ENCODE results near the gene CFAP70.
"Not testable (repeated sequence)": the region's sequence is repeated elsewhere in the genome, so short reads cannot be mapped to it uniquely, and the experiment has no call there.

CFAP70 gene

GRCh38 chr10:73404690-73405089, 46.0 kb upstream of the CFAP70 start:
- TF ChIP-seq CTCF (IDR thresholded peaks at IDR 0.05; ENCODE audit: insufficient read depth, low read length, missing control alignments): no peak
- H3K4me3 ChIP-seq (ENCODE audit: low read depth, low read length): no peak overlapping the region
- POLR2A ChIA-PET: no interaction called here
- CTCF ChIA-PET: interaction anchor here (0.6 kb wide), 1 partner anchor 1171 kb away, joined by 3 read pairs; no protein-coding TSS in a partner anchor
- DNase-seq (ENCODE audit: low read depth, low spot score): no peak

GRCh38 chr10:73401636-73402035, 43.0 kb upstream of the CFAP70 start:
- TF ChIP-seq CTCF (IDR thresholded peaks at IDR 0.05; ENCODE audit: insufficient read depth, low read length, missing control alignments): no peak
- H3K4me3 ChIP-seq (ENCODE audit: low read depth, low read length): no peak overlapping the region
- CTCF ChIA-PET: interaction anchor here (0.8 kb wide), 2 partner anchors 10 kb away, joined by 3 to 4 read pairs; no protein-coding TSS in a partner anchor
- POLR2A ChIA-PET: no interaction called here
- no peak for DNase-seq (ENCODE audit: low read depth, low spot score)

GRCh38 chr10:73399063-73399462, 40.4 kb upstream of the CFAP70 start:
- no peak for DNase-seq (ENCODE audit: low read depth, low spot score)
- H3K4me3 ChIP-seq (ENCODE audit: low read depth, low read length): no peak overlapping the region
- no peak for TF ChIP-seq CTCF (IDR thresholded peaks at IDR 0.05; ENCODE audit: insufficient read depth, low read length, missing control alignments)
- POLR2A ChIA-PET: no interaction called here
- CTCF ChIA-PET: no interaction called here

- CTCF ChIA-PET: interaction anchor here (0.9 kb wide), 1 partner anchor 14 kb away, joined by 5 read pairs; no protein-coding TSS in a partner anchor
- no peak overlapping the region for H3K4me3 ChIP-seq (ENCODE audit: low read depth, low read length)
- POLR2A ChIA-PET: no interaction called here
- no peak for DNase-seq (ENCODE audit: low read depth, low spot score)
- no peak for TF ChIP-seq CTCF (IDR thresholded peaks at IDR 0.05; ENCODE audit: insufficient read depth, low read length, missing control alignments)
These were observed 39.4 kb upstream of the CFAP70 start for GRCh38 chr10:73398024-73398423.

GRCh38 chr10:73394325-73394724, 35.7 kb upstream of the CFAP70 start:
- H3K4me3 ChIP-seq (ENCODE audit: low read depth, low read length); CTCF ChIA-PET; POLR2A ChIA-PET; DNase-seq (ENCODE audit: low read depth, low spot score): not testable (repeated sequence)

- DNase-seq (ENCODE audit: low read depth, low spot score): no peak
- TF ChIP-seq CTCF (IDR thresholded peaks at IDR 0.05; ENCODE audit: insufficient read depth, low read length, missing control alignments): no peak
- H3K4me3 ChIP-seq (ENCODE audit: low read depth, low read length): no peak overlapping the region
- ChIA-PET POLR2A (no interaction called here), CTCF (no interaction called here)
These were observed 29.6 kb upstream of the CFAP70 start for GRCh38 chr10:73388228-73388627.

GRCh38 chr10:73386583-73386982, 27.9 kb upstream of the CFAP70 start:
- ChIA-PET POLR2A (no interaction called here), CTCF (no interaction called here)
- H3K4me3 ChIP-seq (ENCODE audit: low read depth, low read length): no peak overlapping the region
- DNase-seq (ENCODE audit: low read depth, low spot score): no peak
- TF ChIP-seq CTCF (IDR thresholded peaks at IDR 0.05; ENCODE audit: insufficient read depth, low read length, missing control alignments): no peak

All from AG04449 (cell line).